OCI-LY1 (cell line): Measurements from ENCODE around the gene TECTB.

ENCODE experiments used
- H2AFZ ChIP-seq: fragments of 200-600 bp; sonication (generic), shearing (Covaris generic); 2 replicates; pipeline ENCODE4 v1.6.0; 2014; ENCODE audit warnings: antibody characterized with exemption, mild to moderate bottlenecking, low read length
- H3F3A ChIP-seq: fragments of 200-600 bp; sonication (generic), shearing (Covaris generic); 2 replicates; pipeline ENCODE4 v1.6.0; 2014; ENCODE audit warnings: mild to moderate bottlenecking, antibody characterized with exemption, low read length, moderate library complexity; ENCODE audit not compliant: insufficient read depth
- H3K27ac ChIP-seq: fragments of 200-600 bp; sonication (generic); 2 replicates; pipeline ENCODE4 v1.5.1; 2014; ENCODE audit warnings: low read length, mixed run types, mild to moderate bottlenecking, low read depth; ENCODE audit not compliant: poor library complexity, severe bottlenecking
- H3K27me3 ChIP-seq: fragments of 200-600 bp; sonication (generic); 2 replicates; pipeline ENCODE4 v1.6.0; 2014; ENCODE audit warnings: antibody characterized with exemption, mild to moderate bottlenecking, low read length, moderate library complexity; ENCODE audit not compliant: insufficient read depth
- H3K36me3 ChIP-seq: fragments of 200-600 bp; sonication (generic); 2 replicates; pipeline ENCODE4 v1.6.1; 2014; ENCODE audit warnings: mild to moderate bottlenecking, antibody characterized with exemption, low read length, moderate library complexity, mixed read lengths; ENCODE audit not compliant: insufficient read depth
- H3K4me1 ChIP-seq: fragments of 200-600 bp; sonication (generic); 2 replicates; pipeline ENCODE4 v1.5.1; 2014; ENCODE audit warnings: mild to moderate bottlenecking, low read length, moderate library complexity; ENCODE audit not compliant: insufficient read depth, severe bottlenecking
- H3K4me2 ChIP-seq: fragments of 200-600 bp; sonication (generic), shearing (Covaris generic); 2 replicates; pipeline ENCODE4 v1.6.1; 2014; ENCODE audit warnings: low read length
- H3K4me3 ChIP-seq: fragments of 200-600 bp; sonication (generic); 2 replicates; pipeline ENCODE4 v1.5.1; 2014; ENCODE audit warnings: low read length, low read depth, mild to moderate bottlenecking, mixed read lengths; ENCODE audit not compliant: poor library complexity, severe bottlenecking
- H3K79me2 ChIP-seq: fragments of 200-600 bp; shearing (Covaris generic); 2 replicates; pipeline ENCODE4 v1.6.1; 2016; ENCODE audit warnings: mixed run types, low read length, mixed read lengths; ENCODE audit not compliant: insufficient read depth
- H3K9ac ChIP-seq: fragments of 200-600 bp; sonication (generic), shearing (Covaris generic); 2 replicates; pipeline ENCODE4 v1.6.1; 2014; ENCODE audit warnings: mild to moderate bottlenecking, low read length, mixed read lengths
- H3K9me2 ChIP-seq: fragments of 200-600 bp; sonication (generic), shearing (Covaris generic); 2 replicates; pipeline ENCODE4 v1.6.1; 2014; ENCODE audit warnings: low read depth, mild to moderate bottlenecking, low read length, mixed read lengths
- H3K9me3 ChIP-seq: fragments of 200-600 bp; shearing (Covaris generic); 2 replicates; pipeline ENCODE4 v1.6.1; 2014; ENCODE audit warnings: low read length, mixed read lengths
- H4K20me1 ChIP-seq: fragments of 200-600 bp; sonication (generic), shearing (Covaris generic); 2 replicates; pipeline ENCODE4 v1.6.0; 2016; ENCODE audit warnings: mild to moderate bottlenecking, low read length; ENCODE audit not compliant: insufficient read depth
- CTCF ChIP-seq: fragments of 200-600 bp; sonication (generic), shearing (Covaris generic); IDR thresholded peaks from 2 replicates; pipeline ENCODE4 v1.5.1; 2017; ENCODE audit warnings: mild to moderate bottlenecking, antibody characterized with exemption, low read length, moderate library complexity, mixed read lengths
- EZH2 ChIP-seq: fragments of 200-600 bp; sonication (generic), shearing (Covaris generic); IDR thresholded peaks from 2 replicates; pipeline ENCODE4 v1.8.0; 2017; ENCODE audit warnings: borderline replicate concordance, mixed run types, mild to moderate bottlenecking, antibody characterized with exemption, low read length, moderate library complexity, mixed read lengths

TECTB gene

GRCh38 chr10:112236486-112236885, 46.7 kb upstream of the TECTB start:
- H3K4me1 ChIP-seq: no peaks in the 10 kb centered on the region
- H3F3A ChIP-seq: no peaks in the 10 kb centered on the region
- no peak overlapping the region for H2AFZ ChIP-seq
- no peak overlapping the region for H3K9ac ChIP-seq
- H3K36me3 ChIP-seq: no peaks in the 10 kb centered on the region
- no peak overlapping the region for H3K27ac ChIP-seq
- TF ChIP-seq EZH2 (no peak), CTCF (no peak)
- no peak overlapping the region for H3K4me2 ChIP-seq
- H3K79me2 ChIP-seq: no peaks in the 10 kb centered on the region
- no peaks in the 10 kb centered on the region; the same call in 1 of the 2 replicates for H3K9me3 ChIP-seq
- H3K9me2 ChIP-seq: no peaks in the 10 kb centered on the region
- no peaks in the 10 kb centered on the region for H4K20me1 ChIP-seq
- H3K4me3 ChIP-seq: no peak overlapping the region
- H3K27me3 ChIP-seq: no peaks in the 10 kb centered on the region; the same call in 1 of the 2 replicates

GRCh38 chr10:112239347-112239746, 43.9 kb upstream of the TECTB start:
- H3F3A ChIP-seq: no peaks in the 10 kb centered on the region
- no peaks in the 10 kb centered on the region; the same call in 1 of the 2 replicates for H3K9me3 ChIP-seq

GRCh38 chr10:112240441-112240840, 42.8 kb upstream of the TECTB start:
- Histone ChIP-seq H3F3A (no peaks in the 10 kb centered on the region), H3K9me2 (no peaks in the 10 kb centered on the region), H2AFZ (no peak overlapping the region), H4K20me1 (no peaks in the 10 kb centered on the region), H3K9ac (no peak overlapping the region), H3K79me2 (no peaks in the 10 kb centered on the region), H3K36me3 (no peaks in the 10 kb centered on the region), H3K4me2 (no peak overlapping the region), H3K4me1 (no peaks in the 10 kb centered on the region), H3K4me3 (no peak overlapping the region), H3K9me3 (no peaks in the 10 kb centered on the region; the same call in 1 of the 2 replicates), H3K27ac (no peak overlapping the region), H3K27me3 (no peaks in the 10 kb centered on the region)
- TF ChIP-seq CTCF: no peak
- TF ChIP-seq EZH2: no peak

More at GRCh38 chr10:112239347-112239746, 43.9 kb upstream of the TECTB start:
- Histone ChIP-seq H4K20me1 (no peaks in the 10 kb centered on the region), H3K4me2 (no peak overlapping the region), H2AFZ (no peak overlapping the region), H3K9me2 (no peaks in the 10 kb centered on the region), H3K4me1 (no peaks in the 10 kb centered on the region), H3K27me3 (no peaks in the 10 kb centered on the region), H3K4me3 (no peak overlapping the region), H3K27ac (no peak overlapping the region), H3K36me3 (no peaks in the 10 kb centered on the region), H3K9ac (no peak overlapping the region), H3K79me2 (no peaks in the 10 kb centered on the region)
- no peak for TF ChIP-seq EZH2
- TF ChIP-seq CTCF: no peak
